HPDE6-E6E7 (cell line): ENCODE data around the gene CXXC5.

ENCODE experiments used
- DNase-seq: peaks from one replicate; pipeline ENCODE4 v3.0.0; 2011; ENCODE audit warnings: missing footprints; ENCODE audit errors: extremely low spot score

Gene CXXC5

GRCh38 chr5:139664727-139665351 lies 16.7 kb downstream of the CXXC5 start:
- DNase-seq, result no peak

GRCh38 chr5:139665626-139666025 lies 17.5 kb downstream of the CXXC5 start:
- DNase-seq, result no peak

GRCh38 chr5:139666551-139666950 lies 18.4 kb downstream of the CXXC5 start:
- no peak for DNase-seq

- DNase-seq, result no peak
Observed at GRCh38 chr5:139667001-139667729, 19.0 kb downstream of the CXXC5 start.

GRCh38 chr5:139667730-139668063 lies 19.5 kb downstream of the CXXC5 start:
- DNase-seq, result no peak

- no peak for DNase-seq
Observed at GRCh38 chr5:139668064-139668880, 20.1 kb downstream of the CXXC5 start.

- DNase-seq, result no peak
Observed at GRCh38 chr5:139668924-139669661, 20.9 kb downstream of the CXXC5 start.

GRCh38 chr5:139669662-139670368 lies 21.7 kb downstream of the CXXC5 start:
- DNase-seq, result no peak

- no peak for DNase-seq
Observed at GRCh38 chr5:139670369-139671095, 22.4 kb downstream of the CXXC5 start.

GRCh38 chr5:139671096-139671841 lies 23.1 kb downstream of the CXXC5 start:
- no peak for DNase-seq

GRCh38 chr5:139675213-139675612 lies 27.1 kb downstream of the CXXC5 start:
- no peak for DNase-seq

GRCh38 chr5:139675825-139676224 lies 27.7 kb downstream of the CXXC5 start:
- no peak for DNase-seq

- DNase-seq, result no peak
Observed at GRCh38 chr5:139676406-139676805, 28.3 kb downstream of the CXXC5 start.

- DNase-seq, result no peak
Observed at GRCh38 chr5:139676951-139677735, 29.0 kb downstream of the CXXC5 start.

- DNase-seq, result no peak
Observed at GRCh38 chr5:139677736-139678613, 29.8 kb downstream of the CXXC5 start.

GRCh38 chr5:139678751-139679750 lies 30.9 kb downstream of the CXXC5 start:
- DNase-seq, result no peak
